ENCODE data around the gene DLG1. TPM values are rescaled to one million over a fixed set of nuclear protein-coding genes. Genes with fewer than 3 reads are reported as not detected.
A peak's percentile ranks its signal among the peaks of the same experiment; 100 is the strongest.
"Not testable (repeated sequence)": the region's sequence is repeated elsewhere in the genome, so short reads cannot be mapped to it uniquely, and the experiment has no call there.

The DLG1 gene
- total RNA-seq, 1 donor from 2014 or later: 56.7 TPM

DNA sequence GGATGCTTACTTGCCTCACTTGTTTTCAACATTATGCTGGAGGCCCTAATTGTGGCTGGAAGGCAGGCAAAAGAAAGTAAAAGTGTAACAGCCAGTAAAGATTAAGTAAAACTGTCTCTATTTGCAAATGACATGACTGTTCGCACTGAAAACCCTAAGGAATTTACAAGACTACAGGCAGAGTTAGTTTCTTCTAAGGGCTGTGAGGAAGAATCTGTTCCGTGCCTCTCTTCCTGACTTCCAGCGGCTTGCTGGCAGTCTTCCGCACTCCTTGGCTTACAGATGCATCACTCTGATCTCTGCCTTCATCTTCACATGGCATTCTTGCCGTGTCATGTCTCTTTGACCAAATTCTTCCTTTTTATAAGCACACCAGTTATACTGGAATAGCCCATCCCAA is 86.1 kb downstream of the DLG1 start:
- no peak for DNase-seq (ENCODE audit: low read depth in 2 of 2)

DNA sequence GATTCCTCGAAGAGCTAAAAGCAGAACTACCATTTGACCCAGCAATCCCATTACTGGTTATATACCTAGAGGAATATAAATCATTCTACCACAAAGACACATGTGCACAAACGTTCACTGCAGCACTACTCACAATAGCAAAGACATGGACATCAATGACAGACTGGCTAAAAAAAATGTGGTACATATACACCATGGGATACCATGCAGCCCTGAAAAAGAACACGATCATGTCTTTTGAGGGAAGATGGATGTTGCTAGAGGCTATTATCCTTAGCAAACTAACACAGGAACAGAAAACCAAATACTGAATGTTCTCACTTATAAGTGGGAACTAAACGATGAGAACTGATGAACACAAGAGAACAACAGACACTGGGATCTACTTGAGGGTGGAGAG is 86.7 kb downstream of the DLG1 start:
- DNase-seq (ENCODE audit: low read depth in 2 of 2): not testable (repeated sequence)

DNA sequence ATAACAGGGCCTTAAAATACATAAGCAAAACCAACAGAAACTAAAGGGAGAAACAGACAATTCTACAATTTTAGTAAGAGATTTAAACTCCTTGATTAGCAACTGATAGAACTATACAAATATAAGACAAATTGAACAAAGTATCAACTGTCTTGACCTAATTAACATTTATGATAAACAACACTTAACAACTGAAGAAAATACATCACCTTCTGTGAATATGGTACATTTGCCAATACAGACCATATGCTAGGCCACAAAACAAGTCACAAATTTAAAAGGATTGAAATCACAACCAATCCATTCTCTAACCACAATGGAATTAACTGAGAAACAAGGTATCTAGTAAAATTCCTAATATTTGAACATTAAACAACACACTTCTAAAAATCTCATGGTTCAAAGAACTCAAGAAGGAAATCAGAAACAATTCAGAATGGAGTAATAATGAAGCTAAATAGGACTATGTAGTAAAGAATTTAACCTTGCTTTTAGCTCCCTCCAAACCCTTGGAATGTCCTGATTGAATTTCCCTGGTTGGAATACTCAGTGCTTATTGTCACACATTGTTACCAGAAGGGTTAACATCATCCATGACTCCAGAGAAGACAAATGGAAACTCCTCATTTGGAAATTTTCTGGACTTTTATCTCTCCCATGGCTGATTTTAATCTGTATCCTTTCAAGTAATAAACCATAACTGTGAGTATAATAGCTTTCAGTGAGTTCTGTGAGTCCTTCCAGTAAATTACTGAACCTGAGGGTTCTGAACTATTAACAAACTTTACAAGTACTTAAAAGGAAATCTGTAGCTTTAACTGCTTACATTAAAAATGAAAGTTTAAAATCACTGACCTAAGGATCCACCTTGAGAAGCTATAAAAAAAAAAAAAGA is 88.8 kb downstream of the DLG1 start:
- DNase-seq (ENCODE audit: low read depth in 2 of 2): no peak

DNA sequence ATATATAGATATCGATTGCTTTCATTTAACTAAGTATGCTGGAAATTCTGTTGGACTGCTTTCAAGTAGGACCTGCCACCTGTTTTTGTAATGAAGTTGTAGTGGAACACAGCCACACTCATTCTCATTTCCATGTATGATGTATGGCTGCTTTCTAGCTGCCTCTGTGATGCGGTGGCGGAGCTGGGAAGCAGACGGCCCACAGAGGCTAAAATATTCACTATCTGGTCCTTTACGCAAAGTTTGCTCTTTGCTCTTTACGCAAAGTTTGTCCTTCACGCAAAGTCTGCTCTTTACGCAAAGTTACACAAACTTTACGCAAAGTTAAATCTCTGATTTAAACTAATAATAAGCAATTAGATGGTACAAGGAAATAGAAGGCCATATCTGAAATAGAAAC is 91.5 kb downstream of the DLG1 start:
- DNase-seq (ENCODE audit: low read depth in 2 of 2): no peak

DNA sequence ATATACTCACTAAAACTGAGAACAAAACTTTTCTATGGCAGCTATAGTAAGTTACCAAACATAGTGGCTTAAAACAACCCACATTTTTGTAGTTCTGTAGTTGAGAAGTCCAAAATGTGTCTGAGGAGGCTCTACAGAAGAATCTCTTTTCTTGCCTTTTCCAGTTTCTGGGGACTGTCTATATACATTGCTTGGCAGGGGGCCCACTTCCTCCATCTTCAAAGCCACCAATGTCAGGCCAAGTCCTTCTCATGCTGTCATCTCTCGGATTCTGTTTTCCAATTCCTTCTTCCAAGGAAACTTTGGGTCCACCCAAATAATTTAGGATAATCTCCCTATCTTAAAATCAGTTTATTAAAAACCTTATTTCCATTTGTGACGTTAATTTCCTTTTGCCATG is 92.7 kb downstream of the DLG1 start:
- no peak for DNase-seq (ENCODE audit: low read depth in 2 of 2)

DNA sequence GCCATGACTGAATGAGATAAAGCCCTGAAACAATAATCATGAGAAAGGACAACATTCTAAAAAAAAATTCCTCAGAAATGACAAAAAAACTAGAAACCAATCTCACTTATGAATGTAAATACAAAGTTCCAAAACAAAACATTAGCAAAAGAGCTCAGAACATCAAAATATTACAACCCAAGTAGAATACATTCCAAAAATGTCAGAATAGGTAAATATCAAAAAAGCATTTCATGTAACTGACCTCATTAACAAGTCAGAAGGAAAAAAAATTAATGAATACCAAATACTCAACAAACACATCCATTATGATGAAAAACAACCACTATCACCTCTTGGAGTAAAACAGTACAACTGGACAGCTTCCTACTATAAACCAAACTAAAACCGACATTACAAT is 93.1 kb downstream of the DLG1 start:
- DNase-seq (ENCODE audit: low read depth in 2 of 2): no peak

DNA sequence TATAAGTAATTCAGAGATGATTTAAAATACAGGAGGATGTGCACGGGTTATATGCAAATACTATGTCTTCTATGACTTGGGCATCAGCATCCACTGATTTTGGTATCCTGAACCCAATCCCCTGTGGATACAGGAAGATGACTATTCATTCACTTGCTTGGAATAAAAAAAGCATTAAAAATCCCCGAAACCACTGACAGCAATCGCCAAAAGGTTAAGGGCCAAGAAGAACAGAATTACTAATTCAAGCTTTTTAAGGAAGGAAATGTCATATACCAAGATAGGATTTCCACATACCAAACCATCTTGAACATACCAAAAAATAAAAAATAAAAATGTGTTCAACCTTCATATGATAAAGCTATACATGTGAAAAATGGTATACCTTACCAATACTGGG is 93.7 kb downstream of the DLG1 start:
- DNase-seq (ENCODE audit: low read depth in 2 of 2): peak in 1 of 2 donors; percentile 7

DNA sequence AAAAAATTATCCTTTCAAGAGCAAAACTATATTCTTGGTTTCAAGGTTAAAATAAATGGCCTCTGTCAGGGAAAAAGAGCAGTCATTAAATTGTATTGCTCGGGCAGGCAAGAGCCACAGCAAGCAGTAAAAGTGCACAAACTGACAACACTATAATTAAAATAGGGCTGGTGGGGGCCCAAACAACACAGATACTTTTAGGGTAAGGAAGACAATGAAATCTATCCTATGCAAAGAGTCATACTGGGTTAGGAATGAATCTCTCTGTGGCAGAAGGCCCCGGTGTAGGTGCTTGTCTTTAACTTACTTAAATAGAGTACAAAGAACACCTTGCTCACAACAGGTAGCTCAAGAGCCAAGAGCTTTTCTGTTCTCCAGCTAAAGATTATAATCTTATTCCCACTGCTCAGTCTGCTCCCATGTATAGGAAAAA is 94.7 kb downstream of the DLG1 start:
- DNase-seq (ENCODE audit: low read depth in 2 of 2): no peak

DNA sequence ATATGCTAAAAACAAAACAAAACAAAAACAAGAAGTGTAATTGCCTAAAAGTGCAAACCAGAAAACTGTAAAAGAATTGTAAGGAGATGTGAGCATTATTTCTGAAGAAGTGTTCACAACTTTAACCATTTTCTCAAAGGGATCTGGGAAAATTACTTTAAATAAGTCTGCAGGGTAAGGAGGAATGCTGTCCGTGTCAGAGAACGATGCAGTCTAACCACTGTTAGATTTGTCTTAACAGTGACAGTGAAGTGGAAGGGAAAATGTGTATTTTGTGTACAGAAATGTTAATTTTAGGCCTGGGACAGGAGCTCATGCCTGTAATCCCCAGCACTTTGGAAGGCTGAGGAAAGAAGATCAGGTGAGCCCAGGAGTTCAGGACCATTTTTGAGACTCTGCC is 95.7 kb downstream of the DLG1 start:
- no peak for DNase-seq (ENCODE audit: low read depth in 2 of 2)

DNA sequence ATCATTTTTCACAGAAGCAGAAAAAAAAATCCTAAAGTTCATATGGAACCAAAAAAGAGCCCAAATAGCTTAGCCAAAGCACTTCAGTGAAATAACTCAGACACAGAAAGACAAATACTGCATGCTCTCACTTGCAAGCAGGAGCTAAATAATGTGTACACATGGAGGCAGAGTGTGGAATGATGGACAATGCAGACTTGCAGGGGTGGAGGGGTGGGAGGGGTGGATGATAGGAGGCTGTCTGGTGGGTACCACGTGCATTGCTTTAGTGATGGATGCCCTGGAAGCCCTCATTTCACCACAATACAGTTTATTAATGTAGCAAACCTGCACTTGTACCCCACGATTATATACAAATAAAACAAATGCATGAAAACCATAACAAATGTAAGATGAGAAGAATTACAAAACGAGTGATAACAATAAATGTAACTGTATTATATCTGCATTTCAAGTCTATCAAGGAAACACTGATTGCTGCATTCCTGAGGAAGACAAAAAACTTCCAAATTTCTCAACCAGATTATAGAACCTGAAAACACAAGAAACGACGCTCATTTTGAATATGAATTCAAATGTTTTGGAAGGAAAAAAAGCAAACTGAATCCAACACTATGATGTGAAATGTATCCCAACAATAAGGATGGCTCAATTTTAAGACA is 96.5 kb downstream of the DLG1 start:
- no peak for DNase-seq (ENCODE audit: low read depth in 2 of 2)

DNA sequence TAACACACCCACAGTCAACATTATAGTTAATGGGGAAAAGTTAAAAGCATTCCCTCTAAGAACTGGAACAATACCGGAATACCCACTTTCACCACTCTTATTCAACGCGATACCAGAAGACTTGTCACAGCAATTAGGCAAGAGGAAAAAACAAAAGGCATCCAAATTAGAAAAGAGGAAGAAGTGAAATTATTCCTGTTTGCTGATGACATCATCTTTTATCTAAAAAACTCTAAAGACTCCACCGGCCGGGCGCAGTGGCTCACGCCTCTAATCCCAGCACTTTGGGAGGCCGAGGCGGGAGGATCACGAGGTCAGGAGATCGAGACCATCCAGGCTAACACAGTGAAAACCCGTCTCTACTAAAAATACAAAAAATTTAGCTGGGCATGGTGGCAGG is 97.6 kb downstream of the DLG1 start:
- not testable (repeated sequence) for DNase-seq (ENCODE audit: low read depth in 2 of 2)

DNA sequence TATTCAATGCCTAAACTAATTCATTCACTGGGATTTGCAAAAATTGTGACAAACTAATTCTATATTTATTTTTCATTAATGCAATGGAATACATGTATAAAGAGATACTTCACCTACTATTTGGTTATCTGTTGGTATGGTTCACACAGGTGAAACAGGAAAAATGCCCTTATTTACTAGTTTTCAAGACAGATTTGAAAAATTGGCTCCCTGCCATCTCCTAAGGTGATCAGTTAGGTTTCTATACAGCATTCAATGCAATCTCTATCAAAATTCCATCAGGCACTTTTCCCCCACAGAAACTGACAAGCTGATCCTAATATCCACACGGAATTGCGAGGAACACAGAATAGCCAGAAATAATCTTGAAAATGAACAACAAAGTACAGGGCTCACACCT is 101.1 kb downstream of the DLG1 start:
- no peak for DNase-seq (ENCODE audit: low read depth in 2 of 2)

DNA sequence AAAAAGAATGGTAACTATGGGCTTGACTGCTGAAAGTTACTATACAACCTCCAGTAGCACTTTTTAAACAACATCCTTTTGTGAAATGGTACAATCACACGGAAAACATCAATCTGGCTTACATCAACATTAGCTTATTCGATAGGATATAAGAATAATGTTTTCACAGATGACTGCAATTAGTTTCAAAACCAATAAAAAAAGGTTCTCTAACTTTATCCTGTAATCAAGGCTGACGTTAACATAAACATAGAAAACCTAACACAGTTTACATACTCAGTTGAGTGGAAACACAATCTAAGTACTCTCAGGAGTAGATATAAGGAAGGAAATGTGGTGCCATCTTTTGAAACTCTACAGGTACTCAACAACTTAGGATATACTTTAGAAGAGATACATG is 102.2 kb downstream of the DLG1 start:
- DNase-seq (ENCODE audit: low read depth in 2 of 2): no peak

DNA sequence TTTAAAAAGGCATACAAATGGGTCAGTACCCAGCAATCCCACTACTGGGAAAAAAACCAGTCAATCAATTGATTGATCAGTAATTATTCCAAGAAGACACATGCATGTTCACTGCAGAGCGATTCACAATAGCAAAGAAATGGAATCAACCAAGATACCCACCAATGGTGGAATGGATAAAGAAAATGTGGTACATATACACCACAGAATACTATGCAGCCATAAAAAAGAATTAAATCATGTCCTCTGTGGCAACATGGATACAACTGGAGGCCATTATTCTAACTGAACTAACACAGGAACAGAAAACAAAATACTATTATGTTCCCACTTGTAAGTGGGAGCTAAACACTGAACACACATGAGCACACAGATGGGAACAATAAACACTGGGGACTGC is 103.1 kb downstream of the DLG1 start:
- DNase-seq (ENCODE audit: low read depth in 2 of 2): no peak

DNA sequence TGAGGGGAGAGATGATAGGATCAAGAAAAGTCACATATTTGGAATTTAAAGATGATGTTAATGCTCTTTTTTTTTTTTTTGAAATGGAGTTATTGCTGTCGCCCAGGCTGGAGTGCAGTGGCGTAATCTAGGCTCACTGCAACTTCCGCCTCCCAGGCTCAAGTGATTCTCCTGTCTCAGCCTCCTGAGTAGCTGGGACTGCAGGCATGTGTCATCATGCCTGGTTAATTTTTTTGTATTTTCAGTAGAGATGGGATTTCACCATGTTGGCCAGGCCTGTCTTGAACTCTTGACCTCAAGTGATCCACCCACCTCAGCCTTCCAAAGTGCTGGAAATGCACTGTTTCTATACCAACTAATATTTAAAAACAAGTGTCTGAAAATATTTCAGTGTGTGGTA is 104.7 kb downstream of the DLG1 start:
- not testable (repeated sequence) for DNase-seq (ENCODE audit: low read depth in 2 of 2)

DNA sequence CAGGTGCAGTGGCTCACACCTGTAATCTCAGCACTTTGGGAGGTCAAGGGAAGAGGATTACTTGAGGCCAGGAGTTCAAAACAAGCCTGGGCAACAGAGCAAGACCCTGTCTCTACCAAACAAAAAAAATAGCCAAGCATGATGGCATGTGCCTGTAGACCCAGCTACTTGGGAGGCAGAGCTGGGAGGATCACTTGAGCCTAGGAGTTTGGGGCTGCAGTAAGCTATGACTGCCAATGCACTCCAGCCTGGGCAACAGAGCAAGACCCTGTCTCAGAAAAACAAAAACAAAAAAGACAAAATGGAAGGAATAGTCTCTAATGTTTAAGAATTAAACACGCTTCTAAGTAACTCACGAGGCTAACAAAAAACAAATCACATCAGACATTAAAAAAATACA is 106.5 kb downstream of the DLG1 start:
- DNase-seq (ENCODE audit: low read depth in 2 of 2): no peak

DNA sequence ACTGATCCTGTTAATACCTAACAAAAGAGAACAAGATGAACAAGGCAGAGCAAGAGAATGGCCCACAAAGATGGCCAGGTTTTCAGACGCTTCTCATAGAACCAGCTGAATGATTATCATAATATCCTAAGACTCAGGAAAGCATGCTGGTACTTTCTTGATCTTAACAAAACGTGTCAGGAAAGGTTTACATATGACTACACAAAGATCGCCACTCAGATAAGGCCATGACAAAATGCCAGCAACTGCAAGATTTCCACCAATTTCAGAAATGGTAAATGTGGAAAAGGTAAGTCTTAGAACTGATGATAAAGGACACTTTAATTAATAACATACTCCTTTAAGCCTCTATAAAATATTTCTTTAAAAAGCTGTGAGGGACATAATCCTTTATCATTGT is 108.8 kb downstream of the DLG1 start:
- DNase-seq (ENCODE audit: low read depth in 2 of 2): no peak

DNA sequence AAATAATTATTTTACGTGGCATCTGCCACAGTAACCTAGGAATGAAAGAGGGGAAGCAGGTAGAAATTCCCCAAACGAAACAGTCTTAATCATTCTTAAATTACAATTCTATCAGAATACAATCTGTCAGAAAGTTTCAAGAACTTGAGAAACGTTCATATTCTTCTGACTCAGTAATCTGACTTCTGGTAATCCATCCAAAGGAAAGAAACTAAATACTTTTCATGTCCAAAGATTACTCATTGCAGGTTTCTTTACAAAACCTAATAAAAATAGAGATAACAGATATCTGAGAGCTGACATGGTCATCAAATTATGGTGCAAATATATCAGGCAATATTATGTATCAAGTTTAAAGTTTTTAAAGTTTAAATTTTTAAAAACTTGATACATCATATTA is 109.4 kb downstream of the DLG1 start:
- no peak for DNase-seq (ENCODE audit: low read depth in 2 of 2)

DNA sequence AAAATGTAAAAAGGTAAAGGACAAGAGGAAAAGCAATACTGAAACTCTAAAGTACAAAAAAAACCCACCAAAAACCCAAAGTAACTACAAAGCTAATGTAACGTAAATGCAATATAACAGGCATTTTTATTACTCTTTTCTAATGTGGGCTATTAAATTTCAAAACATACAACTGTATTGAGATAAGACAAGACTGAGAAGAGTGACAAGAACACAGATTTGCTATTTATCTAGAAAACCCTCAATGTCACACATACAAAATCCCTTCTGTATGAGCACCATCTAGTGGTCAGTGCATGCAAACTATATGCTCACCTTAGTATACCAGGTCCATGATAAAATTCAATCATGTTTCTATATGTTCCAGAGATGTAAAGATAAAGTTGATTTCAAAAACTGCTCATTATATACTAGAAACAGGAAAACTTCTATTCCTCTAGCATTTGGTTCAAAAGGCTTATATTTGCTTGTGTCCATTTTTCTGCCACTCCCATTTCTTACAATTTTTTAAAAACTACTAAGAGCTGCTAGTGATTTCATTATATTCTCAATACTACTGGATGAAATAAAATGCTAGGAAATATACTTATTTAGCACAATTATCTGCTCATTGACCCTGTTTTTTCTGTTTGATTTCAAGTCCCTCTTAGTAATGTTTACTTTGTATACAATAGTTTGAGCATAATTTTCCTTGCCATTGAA is 111.4 kb downstream of the DLG1 start:
- DNase-seq (ENCODE audit: low read depth in 2 of 2): peak; percentile 60 to 70

DNA sequence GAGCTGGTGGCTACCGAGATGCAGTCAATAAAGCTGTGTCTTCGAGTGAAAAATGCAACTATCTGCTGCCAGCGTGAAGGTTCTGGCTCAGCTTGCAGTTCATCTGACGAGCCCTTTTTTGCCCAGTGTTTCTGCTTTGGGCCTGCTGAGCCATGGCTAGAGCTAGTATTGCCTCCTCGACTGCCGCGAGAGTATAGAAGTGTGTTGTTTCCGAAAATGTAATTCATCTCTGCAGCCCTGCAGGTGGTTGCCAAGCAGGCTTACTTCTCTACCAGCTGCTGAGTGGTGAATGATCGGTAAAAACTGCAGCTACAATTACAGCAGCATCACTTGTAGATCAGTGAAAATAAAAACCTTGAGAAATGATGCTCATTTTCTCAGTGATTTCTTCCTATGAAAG is 114.8 kb downstream of the DLG1 start:
- DNase-seq (ENCODE audit: low read depth in 2 of 2): no peak

DNA sequence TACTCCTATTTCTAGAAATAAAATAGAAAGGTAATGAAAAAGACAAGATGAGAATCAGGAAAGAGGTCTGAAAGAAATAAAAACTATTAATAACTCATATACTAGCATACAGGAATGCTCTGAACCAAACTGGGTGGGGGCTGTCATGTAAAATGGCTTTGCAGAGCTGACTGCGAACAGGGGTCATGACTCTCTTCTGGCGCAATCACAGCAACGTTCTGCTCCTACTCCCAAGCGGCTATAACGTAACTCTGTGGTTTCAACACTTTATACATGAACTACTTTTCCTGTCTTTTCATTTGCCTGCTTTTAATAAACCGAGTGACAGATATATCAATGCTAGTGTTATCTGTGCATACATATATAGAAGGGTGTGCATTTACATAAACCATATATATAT is 116.7 kb downstream of the DLG1 start:
- peak in 1 of 2 donors; percentile 43 for DNase-seq (ENCODE audit: low read depth in 2 of 2)

DNA sequence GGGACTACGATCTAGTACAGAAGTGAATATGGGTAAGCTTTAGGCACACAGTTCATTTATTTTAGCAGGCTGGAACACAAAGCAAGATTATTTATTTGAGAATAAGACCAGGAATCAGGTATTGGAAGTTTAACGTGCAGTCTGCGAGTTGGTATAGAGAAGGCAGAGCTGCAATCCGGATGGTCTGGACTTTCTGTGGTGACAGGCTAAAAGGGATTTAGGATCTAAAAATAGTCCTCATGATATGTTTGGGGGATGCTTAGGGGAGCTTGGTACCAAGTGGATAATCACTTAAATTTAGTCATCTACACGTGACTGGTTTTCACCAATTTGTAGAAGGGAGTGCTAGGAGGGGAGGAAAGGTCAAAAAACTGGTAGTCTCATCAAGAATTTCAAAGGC is 119.4 kb downstream of the DLG1 start:
- DNase-seq (ENCODE audit: low read depth in 2 of 2): no peak

Measured in dermis microvascular lymphatic vessel endothelial cell (primary cell).